NCI-H2081 treated with DMSO at 0.1 percent for 48 hours (cell line): ENCODE measurements around the gene SYAP1.
"Not testable (repeated sequence)": the region's sequence is repeated elsewhere in the genome, so short reads cannot be mapped to it uniquely, and the experiment has no call there.

Source experiments
- DNase-seq: peaks from one replicate; lab custom pipeline; 2025; lab: John Stamatoyannopoulos, UW

Gene SYAP1, protein sequence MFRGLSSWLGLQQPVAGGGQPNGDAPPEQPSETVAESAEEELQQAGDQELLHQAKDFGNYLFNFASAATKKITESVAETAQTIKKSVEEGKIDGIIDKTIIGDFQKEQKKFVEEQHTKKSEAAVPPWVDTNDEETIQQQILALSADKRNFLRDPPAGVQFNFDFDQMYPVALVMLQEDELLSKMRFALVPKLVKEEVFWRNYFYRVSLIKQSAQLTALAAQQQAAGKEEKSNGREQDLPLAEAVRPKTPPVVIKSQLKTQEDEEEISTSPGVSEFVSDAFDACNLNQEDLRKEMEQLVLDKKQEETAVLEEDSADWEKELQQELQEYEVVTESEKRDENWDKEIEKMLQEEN

DNA sequence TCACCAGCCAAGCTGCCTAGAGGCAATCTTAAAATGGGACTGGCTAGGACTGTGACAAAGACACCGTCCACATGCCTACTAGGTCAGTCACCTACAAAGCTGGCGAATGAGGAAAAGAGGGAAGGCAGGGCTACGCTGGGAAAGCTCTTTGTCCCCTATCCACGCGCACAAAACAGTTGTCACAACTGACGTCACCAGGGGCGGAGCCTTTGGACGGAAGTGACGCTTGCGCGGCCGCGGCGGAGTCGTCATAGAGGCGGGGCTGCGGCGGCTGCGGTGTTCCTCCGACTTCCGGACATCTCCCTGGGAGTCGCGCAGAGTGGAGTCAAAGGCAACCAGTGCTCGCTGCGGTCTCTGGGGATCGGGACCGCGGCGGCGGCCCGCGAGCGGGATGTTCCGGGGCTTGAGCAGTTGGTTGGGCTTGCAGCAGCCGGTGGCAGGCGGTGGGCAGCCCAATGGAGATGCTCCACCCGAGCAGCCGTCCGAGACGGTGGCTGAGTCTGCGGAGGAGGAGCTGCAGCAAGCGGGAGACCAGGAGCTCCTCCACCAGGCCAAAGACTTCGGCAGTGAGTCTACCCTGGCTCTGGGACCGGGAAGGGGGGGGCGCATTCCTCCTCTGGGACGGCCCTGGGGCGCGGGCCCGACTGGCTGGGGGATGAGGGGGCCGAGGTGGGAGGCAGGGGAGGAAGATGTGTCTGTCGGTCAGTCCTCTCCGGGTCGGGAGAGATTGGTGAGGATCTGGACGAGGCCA is at the start of gene SYAP1:
SYAP1 (plus strand) TSS at position 279 of the 751 bp plus-strand sequence; CDS start at position 392, 113 bp downstream.
- peak; percentile 78 for DNase-seq

DNA sequence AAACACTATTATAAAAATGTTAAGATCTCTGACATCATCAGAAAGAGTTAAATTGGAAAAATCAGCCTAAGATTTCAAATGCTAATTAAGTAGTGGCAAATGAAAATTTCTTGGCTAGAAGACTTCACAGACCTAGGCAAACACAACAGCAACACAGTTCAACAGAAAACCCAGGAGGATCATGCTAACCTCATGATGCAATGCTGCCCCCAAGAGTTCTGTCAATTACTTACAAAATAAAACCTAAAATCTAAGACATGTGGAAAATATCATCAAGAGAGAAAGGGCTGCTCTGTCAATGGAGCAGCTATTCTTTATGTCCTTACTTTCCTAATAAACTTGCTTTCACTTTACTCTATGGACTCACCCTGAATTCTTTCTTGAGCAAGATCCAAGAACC is 48.4 kb upstream of the SYAP1 start:
- no peak for DNase-seq

DNA sequence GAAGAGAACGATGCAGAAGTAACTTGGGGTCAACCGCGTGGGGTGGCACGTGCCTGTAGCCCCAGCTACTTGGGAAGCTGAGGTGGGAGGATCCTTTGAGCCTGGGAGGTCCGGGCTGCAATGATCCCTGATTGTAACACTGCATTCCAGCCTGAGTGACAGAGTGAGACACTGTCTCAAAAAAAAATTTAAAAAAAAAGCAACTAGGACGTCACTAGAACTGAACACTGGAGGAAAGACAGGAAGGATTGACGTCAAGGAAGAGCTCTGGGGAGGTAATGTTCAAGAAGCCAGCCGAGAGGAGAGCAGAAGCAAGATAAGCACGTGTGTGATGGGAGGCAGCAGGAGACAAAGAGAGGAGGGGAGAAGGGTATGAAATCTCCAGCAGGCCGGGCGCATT is 40.7 kb upstream of the SYAP1 start:
- DNase-seq = no peak

DNA sequence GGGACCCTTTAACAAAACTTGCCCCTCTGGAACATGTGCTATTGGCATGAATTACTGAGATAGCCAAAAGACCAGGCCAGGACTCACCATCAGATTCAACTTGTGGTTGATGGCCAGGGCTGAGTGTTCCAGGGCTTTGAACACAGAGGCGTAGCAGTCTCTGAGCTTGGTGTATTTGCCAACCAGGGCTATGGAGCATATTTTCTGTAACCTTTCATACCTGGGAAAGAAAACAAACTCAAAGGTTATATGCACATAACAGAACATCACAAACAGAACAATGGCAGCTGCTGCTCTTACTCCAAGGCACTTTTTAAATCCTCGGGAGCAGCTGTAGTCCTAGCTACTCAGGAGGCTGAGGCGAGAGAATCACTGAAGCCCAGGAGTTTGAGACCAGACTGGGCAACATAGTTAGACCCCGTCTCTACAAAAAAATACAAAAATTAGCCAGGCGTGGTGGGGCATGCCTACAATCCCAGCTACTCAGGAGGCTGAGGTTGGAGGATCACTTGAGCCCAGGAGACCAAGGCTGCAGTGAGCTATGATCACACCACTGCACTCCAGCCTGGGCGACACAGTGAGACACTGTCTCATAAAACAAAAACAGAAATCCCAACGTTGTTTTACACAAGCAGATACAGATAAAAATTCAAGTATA is 36.3 kb upstream of the SYAP1 start:
- no peak for DNase-seq

DNA sequence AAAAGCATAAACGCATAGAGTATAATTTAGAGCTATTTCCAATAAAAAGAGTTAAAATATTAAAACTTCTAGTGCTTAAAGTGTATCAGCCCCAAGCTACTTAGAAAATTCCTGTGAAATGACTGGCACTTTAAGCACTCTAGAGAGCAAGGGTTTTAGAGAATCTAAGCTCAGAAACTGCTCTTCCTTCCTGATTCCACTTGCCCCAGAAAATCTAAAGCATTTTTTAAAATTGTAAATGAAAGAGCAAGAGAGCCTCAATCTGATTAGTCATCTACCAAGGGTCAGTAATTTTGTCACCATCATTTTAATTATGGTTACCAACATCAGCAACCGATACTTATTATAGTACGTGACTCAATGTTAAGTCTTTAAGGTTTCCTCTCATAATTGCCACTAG is 31.9 kb upstream of the SYAP1 start:
- DNase-seq = no peak

DNA sequence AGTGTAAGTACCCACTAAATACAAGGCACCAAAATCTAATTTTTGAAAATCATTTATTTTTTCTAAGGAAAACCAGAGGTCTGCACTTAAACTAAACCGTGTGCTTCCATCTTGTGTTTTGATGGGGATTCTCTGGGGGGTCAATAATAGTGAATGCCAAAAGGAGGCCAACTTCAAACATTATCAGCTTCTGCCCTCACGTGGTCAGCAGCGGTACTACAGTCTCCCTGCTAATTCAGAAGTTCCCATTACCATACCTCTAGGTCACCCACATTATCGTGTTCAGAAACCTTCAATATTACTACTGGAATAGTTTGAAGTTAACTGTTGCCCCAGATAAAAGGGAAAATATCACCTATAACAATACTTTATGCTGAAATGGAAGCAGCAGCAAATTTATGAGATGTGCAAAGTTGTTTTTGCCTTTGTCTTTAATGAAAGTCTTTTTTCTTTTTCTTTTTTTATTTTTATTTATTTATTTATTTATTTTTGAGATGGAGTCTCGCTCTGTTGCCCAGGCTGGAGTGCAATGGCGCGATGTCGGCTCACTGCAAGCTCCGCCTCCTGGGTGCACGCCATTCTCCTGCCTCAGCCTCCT is 24.2 kb upstream of the SYAP1 start:
- DNase-seq = no peak

DNA sequence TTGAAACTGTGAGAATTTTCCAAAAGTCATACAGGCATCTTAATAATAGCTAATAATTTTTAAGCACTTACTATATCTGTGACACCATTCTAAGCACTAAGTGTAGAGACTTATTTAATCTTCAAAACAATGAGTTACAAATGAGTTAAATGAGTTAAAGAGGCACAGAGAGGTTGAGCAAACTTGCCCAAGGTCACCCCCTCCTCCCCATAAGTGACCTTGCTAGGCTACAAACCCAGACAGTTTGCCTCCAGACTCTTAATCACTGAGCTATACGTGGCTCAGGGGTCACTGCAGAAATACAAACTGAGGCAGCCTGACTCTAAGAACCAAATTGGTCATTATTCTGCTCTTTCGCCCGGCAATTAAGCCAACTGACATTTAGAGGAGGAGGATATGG is 22.5 kb upstream of the SYAP1 start:
- DNase-seq = no peak

DNA sequence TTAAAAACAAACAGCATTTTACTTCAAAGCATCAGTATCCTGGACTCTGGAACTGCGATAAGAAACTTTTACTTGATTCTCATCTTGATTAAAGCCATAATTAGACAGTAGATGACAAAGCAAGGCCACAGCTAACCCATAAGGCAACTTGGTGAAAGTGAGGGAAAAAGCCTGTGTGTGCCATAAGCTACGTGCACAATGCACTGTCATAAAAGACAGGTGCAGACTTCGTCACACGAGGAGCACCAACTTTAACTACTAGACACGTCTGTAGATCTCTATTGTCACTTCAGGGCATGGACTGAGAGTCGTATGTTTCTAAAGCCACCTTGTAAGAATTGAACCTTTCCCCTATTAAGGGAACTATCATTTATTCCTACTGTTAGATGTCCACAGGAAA is 20.0 kb upstream of the SYAP1 start:
- no peak for DNase-seq

DNA sequence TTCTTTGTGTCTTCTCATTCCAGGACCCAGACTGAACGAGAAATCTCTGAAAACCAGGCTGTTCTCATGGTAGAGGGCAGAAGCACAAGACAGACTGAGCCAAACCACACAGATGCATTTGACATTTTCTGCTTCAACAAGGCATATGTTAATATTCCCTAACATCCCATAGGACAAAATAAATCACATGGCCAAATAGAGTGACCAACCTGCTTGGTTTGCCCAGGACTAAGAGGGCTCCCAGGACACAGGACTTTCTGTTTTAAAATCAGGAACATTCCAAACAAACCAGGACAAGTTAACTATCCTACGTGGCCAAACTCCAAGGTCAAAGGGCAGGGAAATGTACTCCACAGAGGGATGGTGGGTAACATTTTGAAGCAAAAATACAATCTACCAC is 18.7 kb upstream of the SYAP1 start:
- no peak for DNase-seq

DNA sequence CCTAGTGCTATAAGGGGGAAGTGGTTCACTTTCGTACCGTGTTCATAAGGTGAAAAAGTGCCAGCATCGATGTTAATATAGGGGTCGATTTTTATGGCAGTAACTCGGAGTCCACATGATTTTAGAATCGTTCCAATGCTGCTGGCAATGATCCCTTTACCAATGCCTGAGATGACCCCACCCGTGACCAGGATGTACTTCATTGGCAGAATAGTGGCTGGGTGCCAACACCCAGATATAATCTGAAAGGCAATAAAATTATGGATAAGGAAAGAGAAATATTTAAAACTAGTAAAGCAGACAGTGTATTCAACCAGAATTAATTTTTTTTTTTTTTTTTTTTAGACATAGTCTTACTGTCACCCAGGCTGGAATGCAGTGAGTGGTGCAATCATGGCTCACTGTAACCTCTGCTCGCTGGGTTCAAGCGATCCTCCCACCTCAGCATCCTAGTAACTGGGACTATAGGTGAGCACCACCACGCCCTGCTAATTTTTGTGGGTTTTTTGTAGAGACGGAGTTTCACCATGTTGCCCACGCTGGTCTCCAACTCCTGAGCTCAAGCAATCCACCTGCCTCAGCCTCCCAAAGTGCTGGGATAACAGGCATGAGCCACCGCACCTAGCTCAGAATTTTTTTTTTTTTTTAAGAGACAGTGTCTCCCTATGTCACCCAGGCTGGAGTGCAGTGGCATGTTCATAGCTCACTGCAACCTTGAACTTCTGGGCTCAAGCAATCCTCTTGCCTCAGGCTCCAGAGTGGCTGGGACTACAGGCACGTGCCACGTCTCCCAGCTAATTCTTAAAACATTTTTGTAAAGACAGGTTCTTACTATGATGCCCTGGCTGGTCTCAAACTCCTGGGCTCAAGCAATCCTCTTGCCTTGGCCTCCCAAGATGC is 16.5 kb upstream of the SYAP1 start:
- no peak for DNase-seq

DNA sequence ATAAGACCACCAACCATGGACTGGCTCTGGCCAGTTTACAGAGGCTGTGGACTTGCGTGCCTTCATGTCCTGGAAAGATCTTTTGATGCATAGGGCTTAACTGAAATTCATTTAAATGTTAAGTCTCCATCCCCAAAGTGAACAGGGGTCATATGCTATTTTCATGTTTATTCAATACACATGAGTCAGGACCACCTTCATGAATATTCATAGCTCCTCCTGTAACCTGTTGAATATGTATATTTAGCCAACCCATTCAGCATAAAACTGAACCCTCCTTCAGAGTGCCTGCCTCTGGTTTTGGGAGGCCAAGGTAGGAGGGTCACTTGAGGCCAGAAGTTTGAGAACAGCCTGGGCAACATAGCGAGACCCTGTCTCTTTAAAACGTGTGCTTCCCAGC is 14.0 kb upstream of the SYAP1 start:
- DNase-seq = no peak

DNA sequence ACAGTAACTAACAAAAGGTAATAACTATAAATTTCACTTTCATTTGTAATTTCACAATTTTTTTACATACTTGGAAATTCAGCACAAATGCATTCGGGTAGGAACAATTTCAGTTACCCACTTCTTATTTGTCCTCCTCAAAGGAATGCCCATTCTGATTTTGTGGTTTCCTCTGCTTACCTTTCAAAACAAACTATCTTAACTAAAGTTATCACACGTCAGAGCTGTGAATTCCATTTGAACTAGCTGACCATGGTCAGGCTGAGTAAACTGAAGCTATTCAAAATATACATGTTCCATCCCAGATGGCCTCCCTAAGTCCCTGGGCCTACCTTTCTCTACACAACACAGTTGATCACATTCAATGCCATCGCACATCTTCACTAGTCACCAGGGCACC is 11.4 kb upstream of the SYAP1 start:
- DNase-seq = no peak

DNA sequence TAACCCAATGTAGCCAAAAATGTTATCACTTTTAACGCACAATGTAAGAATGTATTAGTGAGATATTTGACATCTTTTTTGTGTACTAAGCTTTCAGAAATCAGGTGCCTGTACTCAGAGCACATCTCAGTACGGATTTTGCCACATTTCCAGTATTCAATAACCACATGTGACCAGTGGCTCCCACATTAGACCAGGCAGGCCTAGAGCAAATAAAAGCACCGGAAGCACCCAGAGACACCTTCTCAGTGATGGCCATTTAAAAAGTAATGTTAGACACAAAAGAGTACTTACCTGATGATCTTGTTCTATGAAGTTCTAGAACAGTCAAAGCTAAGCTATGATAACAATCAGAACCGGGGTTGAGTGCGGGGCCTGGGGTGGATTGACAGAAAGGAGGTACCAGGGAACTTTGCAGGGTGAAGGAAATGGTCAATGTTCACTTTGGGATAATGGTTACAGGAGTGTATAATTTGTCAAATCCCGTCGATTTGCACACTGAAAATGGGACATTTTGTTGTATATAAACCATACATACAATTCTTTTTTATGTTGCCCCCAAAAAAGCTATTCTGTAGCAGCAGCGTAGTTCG is 8.1 kb upstream of the SYAP1 start:
- DNase-seq = no peak

DNA sequence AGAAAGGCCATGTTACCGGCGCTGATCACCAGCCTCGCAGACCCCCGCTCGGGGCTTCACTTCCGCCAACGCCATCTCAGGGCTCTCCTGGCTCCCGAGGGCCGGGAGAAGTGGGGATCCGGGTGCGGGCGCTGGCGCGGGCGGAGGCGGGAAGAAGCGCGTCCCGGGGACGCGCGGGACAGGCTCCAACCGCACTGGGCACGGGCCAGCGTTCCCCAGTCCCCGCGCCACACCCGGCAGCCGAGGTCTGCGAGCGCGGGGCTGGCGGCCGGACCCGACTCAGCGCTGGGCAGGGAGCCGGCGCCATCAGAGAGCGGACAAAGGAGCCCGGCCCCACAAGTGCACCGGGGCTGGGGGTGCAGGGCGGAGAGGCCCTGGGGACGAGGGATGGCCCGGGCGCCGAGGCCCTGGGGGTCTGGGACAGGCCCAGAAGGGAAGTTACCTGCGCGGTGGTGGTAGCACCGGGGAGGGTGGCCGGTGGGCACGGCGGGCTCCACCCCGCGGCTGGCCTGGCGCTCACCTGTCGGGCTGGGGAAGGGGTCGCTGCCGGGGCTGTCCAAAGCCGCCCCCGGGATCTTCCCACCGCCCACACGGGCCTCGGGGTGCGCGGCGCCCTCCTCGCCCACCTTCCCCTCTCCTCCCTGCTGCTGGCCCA is 7.4 kb upstream of the SYAP1 start:
- DNase-seq = no peak

DNA sequence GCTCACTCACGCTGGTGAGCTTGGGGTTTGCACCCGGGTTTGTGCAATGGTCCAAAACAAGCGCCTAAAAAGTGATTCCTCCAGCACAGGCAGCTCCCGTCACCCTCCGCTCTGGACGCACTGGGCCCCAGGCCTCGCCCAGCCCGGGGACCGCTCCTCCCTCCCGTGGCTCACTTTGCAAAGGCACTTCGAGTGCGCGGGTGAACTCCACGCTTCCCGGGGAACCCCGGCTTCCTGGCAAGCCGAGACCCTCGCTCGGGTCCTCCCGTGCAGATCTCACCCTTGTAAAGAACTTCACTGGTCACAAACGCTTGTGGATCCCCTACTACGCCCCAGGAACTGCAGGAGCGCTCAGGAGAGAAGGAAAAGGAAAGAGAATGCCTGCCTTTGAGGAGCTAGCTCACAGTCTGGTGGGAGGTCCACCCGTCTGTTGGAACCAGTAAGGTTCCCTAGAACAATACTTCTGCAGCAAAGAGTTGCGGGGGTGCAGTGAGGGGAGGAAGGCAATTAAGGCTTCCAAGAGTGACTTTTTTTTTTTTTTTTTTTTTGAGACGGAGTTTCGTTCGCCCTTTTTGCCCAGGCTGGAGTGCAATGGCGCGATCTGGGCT is 6.8 kb upstream of the SYAP1 start, which contains the start of gene CTPS2:
CTPS2 (minus strand) TSS at position 122 of the 608 bp plus-strand sequence. CDS start 9,767 bp downstream, outside the sequence.
- no peak for DNase-seq

DNA sequence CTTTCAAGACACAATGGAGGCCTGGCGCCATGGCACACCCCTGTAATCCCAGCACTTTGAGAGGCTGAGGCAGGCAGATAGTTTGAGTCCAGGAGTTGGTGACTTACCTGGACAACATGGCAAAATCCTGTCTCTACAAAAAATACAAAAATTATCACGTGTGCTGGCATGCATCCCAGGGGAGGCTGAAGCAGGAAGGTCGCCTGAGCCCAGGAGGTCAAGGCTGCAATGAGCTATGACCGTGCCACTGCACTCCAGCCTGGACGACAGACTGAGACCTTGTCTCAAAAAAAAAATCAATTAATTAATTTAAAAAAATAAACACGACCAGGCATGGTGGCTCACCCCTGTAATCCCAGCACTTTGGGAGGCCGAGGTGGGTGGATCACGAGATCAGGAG is 4.9 kb upstream of the SYAP1 start:
- DNase-seq = no peak

DNA sequence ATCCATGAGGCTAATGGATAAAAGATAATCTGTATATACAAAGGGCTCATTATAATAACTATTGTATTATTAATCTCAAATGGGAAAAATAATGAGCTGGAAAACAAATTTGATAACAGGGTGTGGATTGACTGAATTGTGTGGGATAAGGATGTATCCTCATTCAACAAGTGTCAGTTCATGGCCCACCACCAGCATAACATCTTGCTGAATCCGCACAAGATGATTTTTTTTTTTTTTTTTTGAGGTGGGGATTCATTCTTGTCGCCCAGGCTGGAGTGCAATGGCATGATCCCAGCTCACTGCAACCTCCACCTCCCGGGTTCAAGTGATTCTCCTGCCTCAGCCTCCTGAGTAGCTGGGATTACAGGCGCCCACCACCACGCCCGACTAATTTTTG is 3.8 kb upstream of the SYAP1 start:
- not testable (repeated sequence) for DNase-seq

DNA sequence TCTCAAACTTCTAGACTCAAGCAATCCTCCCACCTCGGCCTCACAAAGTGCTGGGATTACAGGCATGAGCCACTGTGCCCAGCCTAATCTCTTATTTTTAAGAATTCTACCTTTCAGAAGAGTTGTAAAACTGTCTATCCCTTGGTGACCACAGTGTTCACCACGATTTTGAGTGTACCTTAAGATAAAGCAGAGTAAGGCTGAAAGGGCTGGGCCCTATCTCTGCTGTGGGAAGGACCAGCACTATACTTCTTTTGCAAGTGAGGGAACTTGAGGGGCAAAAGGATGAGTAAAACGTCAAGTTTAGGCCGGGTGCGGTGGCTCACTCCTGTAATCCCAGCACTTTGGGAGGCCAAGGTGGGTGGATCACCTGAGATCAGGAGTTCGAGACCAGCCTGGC is 3.0 kb upstream of the SYAP1 start:
- DNase-seq = not testable (repeated sequence)

DNA sequence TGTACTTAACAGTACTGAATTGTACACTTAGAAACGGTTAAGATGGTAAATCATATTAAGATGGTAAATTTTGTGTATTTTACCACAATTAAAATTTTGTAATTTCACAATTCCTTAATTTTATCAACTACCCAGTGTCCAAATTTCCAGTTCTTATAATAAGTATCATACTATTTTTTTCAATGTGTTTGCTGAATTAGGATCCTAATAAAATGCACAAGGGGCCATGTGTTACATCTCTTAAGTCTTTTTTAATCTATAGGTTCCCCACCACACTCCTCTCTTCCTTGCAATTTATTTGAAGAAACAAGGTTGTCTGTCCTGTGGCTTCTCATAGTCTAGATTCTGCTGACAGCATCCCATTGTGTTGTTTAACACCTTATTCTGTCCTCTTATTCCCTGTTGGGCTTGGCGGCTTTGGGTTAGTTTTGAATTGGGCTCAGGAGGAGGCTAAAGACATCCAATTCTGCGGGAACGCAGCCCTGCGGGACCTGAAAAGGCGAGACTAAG is 533 bp upstream of the SYAP1 start:
- DNase-seq = no peak

DNA sequence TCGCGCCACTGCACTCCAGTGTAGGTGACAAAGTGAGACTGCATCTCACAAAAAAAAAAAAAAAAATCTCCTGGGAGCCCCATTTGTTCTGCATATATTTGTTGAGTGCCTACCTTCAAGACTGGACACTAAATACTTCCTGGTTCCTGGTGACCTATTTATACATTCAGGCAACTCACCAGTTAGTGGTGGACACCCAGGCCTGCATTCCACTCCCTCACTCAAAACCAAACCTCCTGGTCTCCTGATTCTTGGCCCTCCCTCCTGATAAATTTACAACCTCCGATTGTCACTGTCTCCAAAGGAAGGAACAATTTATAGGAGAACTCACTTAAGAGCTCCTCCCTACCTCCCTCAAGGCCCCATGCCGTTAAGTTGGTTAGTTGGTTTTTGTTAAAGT is 3.1 kb downstream of the SYAP1 start:
- no peak for DNase-seq
